Measurements from ENCODE around the gene UGT3A1. TPM values are rescaled to one million over a fixed set of nuclear protein-coding genes. Genes with fewer than 3 reads are reported as not detected.
"Not testable (repeated sequence)": the region's sequence is repeated elsewhere in the genome, so short reads cannot be mapped to it uniquely, and the experiment has no call there.

Gene UGT3A1
- total and polyA plus RNA-seq, 3 experiments from 2014 or later, result not detected

- Histone ChIP-seq H3K36me3 (ENCODE audit: insufficient read depth, low read length) (no peaks in the 10 kb centered on the region), H3K27ac (ENCODE audit: low read depth, low read length) (no peak overlapping the region), H3K4me1 (ENCODE audit: insufficient read depth, low read length) (no peaks in the 10 kb centered on the region), H3K9me3 (ENCODE audit: low read length) (no peaks in the 10 kb centered on the region), H3K4me3 (ENCODE audit: low read length) (no peak overlapping the region), H3K27me3 (ENCODE audit: insufficient read depth, low read length, poor library complexity, severe bottlenecking) (no peaks in the 10 kb centered on the region)
- Mint-ChIP-seq H3K9me3 (peaks cover 1 to 13% (median 8%) of the 10 kb centered on the region in 5 donors), H3K4me3 (no peak overlapping the region), H3K36me3 (no peaks in the 10 kb centered on the region), H3K27ac (no peak overlapping the region), H3K27me3 (peaks cover 17 to 43% of the 10 kb centered on the region in 2 donors), H3K4me1 (no peaks in the 10 kb centered on the region)
- CTCF ChIA-PET, result no interaction called here
- POLR2A ChIA-PET, result no interaction called here
- DNase-seq, result no peak
Observed at GRCh38 chr5:36027711-36028110, 36.5 kb upstream of the UGT3A1 start.

GRCh38 chr5:36026706-36027465 lies 35.7 kb upstream of the UGT3A1 start:
- H3K4me1 ChIP-seq (ENCODE audit: insufficient read depth, low read length), result no peaks in the 10 kb centered on the region
- H3K27ac ChIP-seq (ENCODE audit: low read depth, low read length), result no peak overlapping the region
- ChIA-PET CTCF (no interaction called here), POLR2A (no interaction called here)
- Mint-ChIP-seq H3K4me1 (no peaks in the 10 kb centered on the region), H3K36me3 (no peaks in the 10 kb centered on the region), H3K4me3 (no peak overlapping the region), H3K27ac (no peak overlapping the region), H3K27me3 (peaks cover 17 to 51% of the 10 kb centered on the region in 2 donors), H3K9me3 (peaks cover 2 to 13% (median 8%) of the 10 kb centered on the region in 5 donors)
- H3K4me3 ChIP-seq (ENCODE audit: low read length), result no peak overlapping the region
- DNase-seq, result no peak
- H3K27me3 ChIP-seq (ENCODE audit: insufficient read depth, low read length, poor library complexity, severe bottlenecking), result no peaks in the 10 kb centered on the region
- no peaks in the 10 kb centered on the region for H3K36me3 ChIP-seq (ENCODE audit: insufficient read depth, low read length)
- no peaks in the 10 kb centered on the region for H3K9me3 ChIP-seq (ENCODE audit: low read length)

- CTCF ChIA-PET; H3K4me3 ChIP-seq (ENCODE audit: low read length); H3K9me3 ChIP-seq (ENCODE audit: low read length); H3K36me3 Mint-ChIP-seq; H3K27ac ChIP-seq (ENCODE audit: low read depth, low read length); H3K27me3 ChIP-seq (ENCODE audit: insufficient read depth, low read length, poor library complexity, severe bottlenecking); H3K4me1 ChIP-seq (ENCODE audit: insufficient read depth, low read length); H3K27ac Mint-ChIP-seq; DNase-seq; H3K4me1 Mint-ChIP-seq; H3K36me3 ChIP-seq (ENCODE audit: insufficient read depth, low read length); H3K4me3 Mint-ChIP-seq; POLR2A ChIA-PET: not testable (repeated sequence)
- Mint-ChIP-seq H3K27me3 (peaks cover 16 to 41% of the 10 kb centered on the region in 2 donors), H3K9me3 (peaks cover 2 to 14% (median 10%) of the 10 kb centered on the region in 5 donors)
Observed at GRCh38 chr5:36022246-36022645, 31.1 kb upstream of the UGT3A1 start.

GRCh38 chr5:36019584-36019983 lies 28.4 kb upstream of the UGT3A1 start:
- Mint-ChIP-seq H3K36me3 (peaks cover 0 to 14% (median 0%) of the 10 kb centered on the region in 3 donors), H3K27me3 (peaks cover 13 to 41% of the 10 kb centered on the region in 2 donors), H3K9me3 (peaks cover 5 to 23% (median 20%) of the 10 kb centered on the region in 5 donors)
- H3K9me3 ChIP-seq (ENCODE audit: low read length); DNase-seq; CTCF ChIA-PET; H3K27ac Mint-ChIP-seq; H3K4me3 ChIP-seq (ENCODE audit: low read length); H3K27ac ChIP-seq (ENCODE audit: low read depth, low read length); H3K4me3 Mint-ChIP-seq; H3K4me1 Mint-ChIP-seq; H3K4me1 ChIP-seq (ENCODE audit: insufficient read depth, low read length); POLR2A ChIA-PET; H3K27me3 ChIP-seq (ENCODE audit: insufficient read depth, low read length, poor library complexity, severe bottlenecking); H3K36me3 ChIP-seq (ENCODE audit: insufficient read depth, low read length): not testable (repeated sequence)

GRCh38 chr5:36017622-36018021 lies 26.4 kb upstream of the UGT3A1 start:
- no peaks in the 10 kb centered on the region for H3K4me1 Mint-ChIP-seq
- CTCF ChIA-PET, result no interaction called here

DNA sequence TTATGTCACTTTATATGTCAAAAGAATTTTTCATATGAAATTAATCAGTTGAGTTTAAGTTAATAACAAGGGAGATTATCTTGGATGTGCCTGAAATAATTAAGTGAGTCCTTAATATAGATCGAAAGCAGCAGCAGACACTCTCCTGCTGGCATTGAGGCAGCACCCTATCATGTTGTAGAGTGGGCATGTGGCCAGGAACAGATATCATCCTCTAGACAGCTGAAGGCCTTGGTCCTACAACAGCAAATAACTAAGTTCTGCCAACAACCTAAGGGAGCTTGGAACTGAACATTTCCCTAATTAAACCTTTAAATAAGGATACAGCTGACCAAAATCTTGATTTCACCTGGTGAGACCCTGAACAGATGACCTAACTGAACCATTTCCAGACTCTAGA lies 25.8 kb upstream of the UGT3A1 start:
- Histone ChIP-seq H3K36me3 (ENCODE audit: insufficient read depth, low read length) (no peaks in the 10 kb centered on the region), H3K27me3 (ENCODE audit: insufficient read depth, low read length, poor library complexity, severe bottlenecking) (no peaks in the 10 kb centered on the region), H3K9me3 (ENCODE audit: low read length) (peaks cover 6% of the 10 kb centered on the region), H3K4me3 (ENCODE audit: low read length) (no peak overlapping the region), H3K27ac (ENCODE audit: low read depth, low read length) (no peak overlapping the region), H3K4me1 (ENCODE audit: insufficient read depth, low read length) (no peaks in the 10 kb centered on the region)
- Mint-ChIP-seq H3K4me3 (no peak overlapping the region), H3K27me3 (peaks cover 9 to 16% of the 10 kb centered on the region in 2 donors), H3K36me3 (peaks cover 0 to 24% (median 0%) of the 10 kb centered on the region in 3 donors), H3K27ac (no peak overlapping the region), H3K9me3 (peaks cover 11 to 36% (median 30%) of the 10 kb centered on the region in 5 donors), H3K4me1 (no peaks in the 10 kb centered on the region)
- POLR2A ChIA-PET, result no interaction called here
- no peak for DNase-seq
- CTCF ChIA-PET, result no interaction called here

More at GRCh38 chr5:36017622-36018021, 26.4 kb upstream of the UGT3A1 start:
- Mint-ChIP-seq H3K27me3 (peaks cover 9 to 22% of the 10 kb centered on the region in 2 donors), H3K36me3 (peaks cover 0 to 22% (median 0%) of the 10 kb centered on the region in 3 donors), H3K27ac (no peak overlapping the region), H3K9me3 (peaks cover 10 to 34% (median 29%) of the 10 kb centered on the region in 5 donors), H3K4me3 (no peak overlapping the region)
- H3K36me3 ChIP-seq (ENCODE audit: insufficient read depth, low read length), result no peaks in the 10 kb centered on the region
- no peak overlapping the region for H3K27ac ChIP-seq (ENCODE audit: low read depth, low read length)
- H3K27me3 ChIP-seq (ENCODE audit: insufficient read depth, low read length, poor library complexity, severe bottlenecking), result no peaks in the 10 kb centered on the region
- peaks cover 6% of the 10 kb centered on the region for H3K9me3 ChIP-seq (ENCODE audit: low read length)
- H3K4me1 ChIP-seq (ENCODE audit: insufficient read depth, low read length), result no peaks in the 10 kb centered on the region
- DNase-seq, result no peak
- POLR2A ChIA-PET, result no interaction called here
- H3K4me3 ChIP-seq (ENCODE audit: low read length), result no peak overlapping the region

- peaks cover 6% of the 10 kb centered on the region for H3K9me3 ChIP-seq (ENCODE audit: low read length)
- no peaks in the 10 kb centered on the region for H3K4me1 Mint-ChIP-seq
- no peaks in the 10 kb centered on the region for H3K27me3 ChIP-seq (ENCODE audit: insufficient read depth, low read length, poor library complexity, severe bottlenecking)
- H3K36me3 ChIP-seq (ENCODE audit: insufficient read depth, low read length), result no peaks in the 10 kb centered on the region
- CTCF ChIA-PET, result no interaction called here
- H3K4me3 Mint-ChIP-seq, result no peak overlapping the region
- POLR2A ChIA-PET, result no interaction called here
- H3K4me3 ChIP-seq (ENCODE audit: low read length), result no peak overlapping the region
- H3K36me3 Mint-ChIP-seq, result peaks cover 0 to 24% (median 0%) of the 10 kb centered on the region in 3 donors
- H3K9me3 Mint-ChIP-seq, result peaks cover 16 to 51% (median 32%) of the 10 kb centered on the region in 5 donors
- H3K27me3 Mint-ChIP-seq, result peaks cover under 1 to 4% of the 10 kb centered on the region in 2 donors
- H3K4me1 ChIP-seq (ENCODE audit: insufficient read depth, low read length), result no peaks in the 10 kb centered on the region
- no peak for DNase-seq
- H3K27ac Mint-ChIP-seq, result no peak overlapping the region
- H3K27ac ChIP-seq (ENCODE audit: low read depth, low read length), result no peak overlapping the region
Observed at GRCh38 chr5:36013182-36013581, 22.0 kb upstream of the UGT3A1 start.

DNA sequence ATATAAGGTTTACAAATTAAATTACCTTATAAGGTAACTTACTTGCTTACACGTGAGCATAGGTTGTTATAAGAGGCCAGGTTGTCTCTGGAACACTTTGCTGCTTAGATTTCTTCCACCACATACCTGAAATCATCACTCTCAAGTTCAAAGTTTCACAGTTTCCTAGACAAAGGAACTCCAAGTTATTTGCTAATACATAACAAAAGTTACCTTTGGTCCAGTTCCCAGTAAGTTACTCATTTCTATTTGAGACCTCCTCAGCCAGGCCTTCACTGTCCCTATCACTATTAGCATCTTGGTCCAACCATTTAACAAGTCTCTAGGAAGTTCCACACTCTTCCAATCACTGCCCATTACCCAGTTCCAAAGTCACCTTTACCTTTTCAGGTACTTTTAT lies 18.5 kb upstream of the UGT3A1 start:
- Histone ChIP-seq H3K9me3 (ENCODE audit: low read length) (no peaks in the 10 kb centered on the region), H3K27ac (ENCODE audit: low read depth, low read length) (no peak overlapping the region), H3K36me3 (ENCODE audit: insufficient read depth, low read length) (no peaks in the 10 kb centered on the region), H3K4me1 (ENCODE audit: insufficient read depth, low read length) (no peaks in the 10 kb centered on the region), H3K4me3 (ENCODE audit: low read length) (no peak overlapping the region), H3K27me3 (ENCODE audit: insufficient read depth, low read length, poor library complexity, severe bottlenecking) (no peaks in the 10 kb centered on the region)
- ChIA-PET POLR2A (no interaction called here), CTCF (no interaction called here)
- H3K27me3 Mint-ChIP-seq, result peaks cover 0 to 4% of the 10 kb centered on the region in 2 donors
- peaks cover 0 to 10% (median 0%) of the 10 kb centered on the region in 3 donors for H3K36me3 Mint-ChIP-seq
- peaks cover 12 to 36% (median 21%) of the 10 kb centered on the region in 5 donors for H3K9me3 Mint-ChIP-seq
- H3K4me3 Mint-ChIP-seq, result no peak overlapping the region
- DNase-seq, result no peak
- H3K27ac Mint-ChIP-seq, result no peak overlapping the region
- H3K4me1 Mint-ChIP-seq, result no peaks in the 10 kb centered on the region

Measured in CD8-positive, alpha-beta memory T cell (primary cell).